ENCODE data around the gene GRIA4. TPM values are rescaled to one million over a fixed set of nuclear protein-coding genes. Genes with fewer than 3 reads are reported as not detected.

Gene GRIA4
- total RNA-seq, 1 donor from 2014 or later, result not detected

DNA sequence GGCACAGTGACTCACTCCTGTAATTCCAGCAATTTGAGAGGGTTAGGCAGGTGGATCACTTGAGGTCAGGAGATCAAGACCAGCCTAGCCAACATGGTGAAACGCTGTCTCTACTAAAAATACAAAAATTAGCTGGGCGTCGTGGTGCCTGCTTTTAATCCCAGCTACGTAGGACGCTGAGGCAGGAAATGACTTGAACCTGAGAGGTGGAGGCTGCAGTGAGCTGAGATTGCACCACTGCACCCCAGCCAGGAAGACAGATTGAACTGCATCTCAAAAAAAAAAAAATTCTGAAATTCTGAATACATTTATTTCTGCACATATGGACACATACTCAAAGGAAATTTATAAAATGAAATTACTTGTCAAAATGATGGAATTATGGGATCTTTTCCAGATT lies 103.2 kb downstream of the GRIA4 start:
- Histone ChIP-seq H3K27me3 (no peaks in the 10 kb centered on the region), H3K9me3 (no peaks in the 10 kb centered on the region), H3K36me3 (no peaks in the 10 kb centered on the region), H3K27ac (no peak overlapping the region), H3K4me3 (no peak overlapping the region), H3K4me1 (no peaks in the 10 kb centered on the region)
- DNase-seq (ENCODE audit: extremely low spot score in 2 of 2), result no peak
- TF ChIP-seq CTCF (IDR thresholded peaks at IDR 0.05), result no peak
- TF ChIP-seq POLR2A (IDR thresholded peaks at IDR 0.05), result no peak
- no peak for TF ChIP-seq POLR2AphosphoS5 (IDR thresholded peaks at IDR 0.05; ENCODE audit: insufficient read depth in 1 of 2, low read depth in 1 of 2)
- intact Hi-C loops (cut with DNase I), result no loop called here

GRCh38 chr11:105713696-105714095 lies 103.8 kb downstream of the GRIA4 start:
- no peaks in the 10 kb centered on the region for H3K27me3 ChIP-seq
- TF ChIP-seq POLR2AphosphoS5 (IDR thresholded peaks at IDR 0.05; ENCODE audit: insufficient read depth in 1 of 2, low read depth in 1 of 2) (no peak), CTCF (IDR thresholded peaks at IDR 0.05) (no peak), POLR2A (IDR thresholded peaks at IDR 0.05) (no peak)
- intact Hi-C loops (cut with DNase I), result no loop called here
- H3K27ac ChIP-seq, result no peak overlapping the region
- no peaks in the 10 kb centered on the region for H3K4me1 ChIP-seq
- no peak overlapping the region for H3K4me3 ChIP-seq
- H3K36me3 ChIP-seq, result no peaks in the 10 kb centered on the region
- DNase-seq (ENCODE audit: extremely low spot score in 2 of 2), result no peak
- H3K9me3 ChIP-seq, result no peaks in the 10 kb centered on the region

- H3K27me3 ChIP-seq, result no peaks in the 10 kb centered on the region
- TF ChIP-seq POLR2A (IDR thresholded peaks at IDR 0.05), result no peak
- TF ChIP-seq CTCF (IDR thresholded peaks at IDR 0.05), result no peak
- no peak for TF ChIP-seq POLR2AphosphoS5 (IDR thresholded peaks at IDR 0.05; ENCODE audit: insufficient read depth in 1 of 2, low read depth in 1 of 2)
- no peak for DNase-seq (ENCODE audit: extremely low spot score in 2 of 2)
- no peaks in the 10 kb centered on the region for H3K9me3 ChIP-seq
- no peak overlapping the region for H3K4me3 ChIP-seq
- H3K4me1 ChIP-seq, result no peaks in the 10 kb centered on the region
- no peaks in the 10 kb centered on the region for H3K36me3 ChIP-seq
- no peak overlapping the region for H3K27ac ChIP-seq
- intact Hi-C loops (cut with DNase I), result no loop called here
Measured at GRCh38 chr11:105718641-105719040, 108.8 kb downstream of the GRIA4 start.

DNA sequence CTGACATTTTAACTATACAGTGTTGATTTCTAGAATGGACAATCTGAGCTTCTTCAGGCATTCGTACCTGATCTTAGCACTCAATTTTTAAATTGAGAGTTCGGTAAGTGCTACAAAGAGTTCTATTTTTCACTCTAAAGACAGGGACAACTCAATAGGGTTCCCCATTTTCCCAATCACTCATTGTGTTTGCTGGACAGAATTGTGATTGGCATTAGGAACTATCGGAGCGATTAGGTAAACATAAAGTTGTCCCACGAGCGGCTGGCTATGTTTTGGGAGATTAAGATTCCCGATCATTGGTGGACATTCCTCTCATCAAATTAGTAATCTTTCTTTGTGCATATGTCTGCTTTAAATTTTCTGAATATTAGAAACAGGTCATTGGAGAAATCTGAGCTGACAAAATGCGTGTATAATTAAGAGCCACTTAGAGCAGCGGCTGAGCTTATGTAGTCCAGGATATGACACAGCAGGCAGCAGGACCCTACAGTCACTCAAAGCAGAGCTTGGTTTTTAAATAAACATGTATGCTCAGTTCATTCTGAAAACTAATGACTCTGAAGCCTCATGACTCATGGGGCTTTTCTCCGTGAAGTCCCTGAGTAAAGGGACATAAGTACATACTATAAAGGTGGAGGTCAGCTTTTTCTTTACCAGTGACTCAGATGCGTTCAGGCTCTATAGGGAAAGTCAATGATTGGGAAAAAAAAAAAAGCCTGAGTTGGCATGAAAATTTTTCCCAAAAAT lies 109.4 kb downstream of the GRIA4 start:
- Histone ChIP-seq H3K4me3 (no peak overlapping the region), H3K36me3 (no peaks in the 10 kb centered on the region), H3K4me1 (no peaks in the 10 kb centered on the region), H3K9me3 (no peaks in the 10 kb centered on the region), H3K27ac (no peak overlapping the region), H3K27me3 (no peaks in the 10 kb centered on the region)
- DNase-seq (ENCODE audit: extremely low spot score in 2 of 2), result no peak
- TF ChIP-seq POLR2AphosphoS5 (IDR thresholded peaks at IDR 0.05; ENCODE audit: insufficient read depth in 1 of 2, low read depth in 1 of 2), result no peak
- no peak for TF ChIP-seq CTCF (IDR thresholded peaks at IDR 0.05)
- no peak for TF ChIP-seq POLR2A (IDR thresholded peaks at IDR 0.05)
- intact Hi-C loops (cut with DNase I), result no loop called here

DNA sequence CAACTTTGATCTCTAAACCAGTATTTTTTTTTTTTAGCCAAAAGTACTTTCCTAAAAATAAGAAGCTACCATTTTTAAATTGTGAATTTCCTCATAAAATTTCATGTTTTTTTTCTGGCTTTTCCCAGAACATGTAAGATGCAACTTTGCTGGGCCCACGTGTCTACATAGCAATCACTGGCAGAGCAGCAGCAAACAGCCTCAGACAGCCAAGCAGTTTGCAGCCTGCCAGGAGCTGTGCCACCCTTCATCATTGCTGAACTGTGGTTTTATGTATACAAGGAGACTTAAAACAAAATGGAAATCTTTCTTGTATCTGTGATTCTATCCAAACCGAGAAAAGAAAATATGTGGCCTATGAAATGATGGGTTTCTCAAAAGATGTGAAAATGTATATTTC lies 110.2 kb downstream of the GRIA4 start:
- Histone ChIP-seq H3K36me3 (no peaks in the 10 kb centered on the region), H3K4me1 (no peaks in the 10 kb centered on the region), H3K9me3 (no peaks in the 10 kb centered on the region), H3K27ac (no peak overlapping the region), H3K27me3 (no peaks in the 10 kb centered on the region), H3K4me3 (no peak overlapping the region)
- TF ChIP-seq CTCF (IDR thresholded peaks at IDR 0.05), result no peak
- no peak for TF ChIP-seq POLR2AphosphoS5 (IDR thresholded peaks at IDR 0.05; ENCODE audit: insufficient read depth in 1 of 2, low read depth in 1 of 2)
- TF ChIP-seq POLR2A (IDR thresholded peaks at IDR 0.05), result no peak
- intact Hi-C loops (cut with DNase I), result no loop called here
- DNase-seq (ENCODE audit: extremely low spot score in 2 of 2), result no peak
